B cell (primary cell): ENCODE results near the gene TRIM38. TPM values are rescaled to one million over a fixed set of nuclear protein-coding genes. Genes with fewer than 3 reads are reported as not detected.

ENCODE experiments used
- ATAC-seq: fragments of 200-7000 bp; cut with Tn5 transposase; one replicate; pipeline ENCODE4 v1.10.0; 2021; ENCODE audit warnings: low read depth, mild to moderate bottlenecking, moderate number of reproducible peaks, moderate library complexity
- CTCF ChIA-PET: fragments of 350-600 bp; sonication (Branson Sonifier 250); formaldehyde crosslinking; loops from one replicate; lab custom pipeline; 2021; ENCODE audit warnings: antibody characterized with exemption, inconsistent platforms; lab: Charles Lee
- POLR2A ChIA-PET: fragments of 350-600 bp; sonication (Branson Sonifier 250); formaldehyde crosslinking; loops from one replicate; lab custom pipeline; 2021; ENCODE audit warnings: antibody characterized with exemption; lab: Charles Lee
- DNase-seq: peaks from one replicate; pipeline ENCODE4 v3.0.0; 2013
- H2AFZ ChIP-seq: 2 replicates; pipeline ENCODE4 v1.6.1; 2012; ENCODE audit warnings: mild to moderate bottlenecking, low read depth, low read length; ENCODE audit not compliant: insufficient read depth, poor library complexity, severe bottlenecking
- H3K27ac ChIP-seq, 2 donors: 1 replicate in 1 of 2; 2 replicates in 1 of 2; pipeline ENCODE4 v1.5.1; 2012 to 2013; ENCODE audit warnings: low read length in 2 of 2, mild to moderate bottlenecking in 2 of 2, moderate library complexity in 1 of 2
- H3K27me3 ChIP-seq, 4 experiments: fragments of 200-600 bp in 1 of 4; sonication (generic) in 1 of 4; replicated peaks in 1 of 4; 1 replicate in 2 of 4; 2 replicates in 2 of 4; pipeline versions ENCODE4 v1.6.1 to v1.7.0; 2013 to 2016; ENCODE audit warnings: low read length in 3 of 4, mild to moderate bottlenecking in 2 of 4, mixed read lengths in 1 of 4, moderate library complexity in 1 of 4; ENCODE audit not compliant: insufficient read depth in 4 of 4, control insufficient read depth in 3 of 4; ENCODE audit errors: control extremely low read depth in 1 of 4
- H3K36me3 ChIP-seq, 2 experiments: replicated peaks in 1 of 2; 1 replicate in 1 of 2; 2 replicates in 1 of 2; pipeline versions ENCODE4 v1.6.1 to v1.7.1; 2013; ENCODE audit warnings: low read length in 1 of 2; ENCODE audit not compliant: insufficient read depth in 2 of 2, control insufficient read depth in 1 of 2; ENCODE audit errors: control extremely low read depth in 1 of 2, extremely low read depth in 1 of 2
- H3K4me1 ChIP-seq, 2 donors: fragments of 200-600 bp in 1 of 2; sonication (generic) in 1 of 2; 1 replicate in 1 of 2; 2 replicates in 1 of 2; pipeline versions ENCODE4 v1.5.1 to v1.6.1; 2013 to 2017; ENCODE audit warnings: low read length in 2 of 2; ENCODE audit not compliant: control insufficient read depth in 2 of 2, insufficient read depth in 2 of 2
- H3K4me2 ChIP-seq: replicated peaks from 2 replicates; pipeline ENCODE3; 2012; ENCODE audit warnings: mild to moderate bottlenecking, low read depth, low read length; ENCODE audit not compliant: poor library complexity, severe bottlenecking
- H3K4me3 ChIP-seq, 5 experiments: fragments of 200-600 bp in 1 of 5; sonication (generic) in 1 of 5; 1 replicate in 3 of 5; 2 replicates in 2 of 5; pipeline versions ENCODE4 v1.5.1 to v1.7.0; 2011 to 2016; ENCODE audit warnings: low read length in 4 of 5, mild to moderate bottlenecking in 4 of 5, low read depth in 2 of 5, control low read depth in 1 of 5, moderate library complexity in 1 of 5; ENCODE audit not compliant: insufficient read depth in 1 of 5; ENCODE audit errors: control extremely low read depth in 1 of 5, extremely low read depth in 1 of 5
- H3K79me2 ChIP-seq: fragments of 200-600 bp; sonication (generic); one replicate; pipeline ENCODE4 v1.6.0; 2016; ENCODE audit warnings: low read length; ENCODE audit not compliant: control insufficient read depth, insufficient read depth
- H3K9ac ChIP-seq: fragments of 200-600 bp; sonication (generic); 2 replicates; pipeline ENCODE4 v1.6.1; 2017; ENCODE audit warnings: mild to moderate bottlenecking, low read length, moderate library complexity
- H3K9me3 ChIP-seq, 3 donors: one replicate each; pipeline versions ENCODE4 v1.6.1 to v1.7.1; 2013; ENCODE audit warnings: low read length in 2 of 3; ENCODE audit not compliant: control insufficient read depth in 2 of 3, insufficient read depth in 1 of 3; ENCODE audit errors: control extremely low read depth in 1 of 3
- H4K20me1 ChIP-seq: 2 replicates; pipeline ENCODE4 v1.6.0; 2012; ENCODE audit warnings: mild to moderate bottlenecking, low read length; ENCODE audit not compliant: insufficient read depth, control insufficient read depth, poor library complexity, severe bottlenecking
- H3K27ac Mint-ChIP-seq: one replicate; pipeline ENCODE4 v1.8.0; 2021; ENCODE audit warnings: mixed read lengths
- H3K27me3 Mint-ChIP-seq: one replicate; pipeline ENCODE4 v1.8.0; 2021; ENCODE audit warnings: mixed read lengths
- H3K4me1 Mint-ChIP-seq: one replicate; pipeline ENCODE4 v1.8.0; 2021; ENCODE audit warnings: mixed read lengths
- H3K4me3 Mint-ChIP-seq: one replicate; pipeline ENCODE4 v1.8.0; 2021; ENCODE audit warnings: mixed read lengths
- H3K9me3 Mint-ChIP-seq: one replicate; pipeline ENCODE4 v1.8.0; 2022; ENCODE audit warnings: mixed read lengths; ENCODE audit not compliant: insufficient read depth
- CTCF ChIP-seq: fragments of 200-600 bp; IDR thresholded peaks from one replicate; pipeline ENCODE4 v1.8.0; 2022; ENCODE audit warnings: antibody characterized with exemption, mild to moderate bottlenecking
- EZH2 ChIP-seq: IDR thresholded peaks from 2 replicates; pipeline ENCODE4 v1.6.1; 2012; ENCODE audit warnings: borderline replicate concordance, low read depth, mild to moderate bottlenecking, moderate library complexity, low read length; ENCODE audit not compliant: insufficient read depth, poor library complexity, severe bottlenecking
- WGBS: methylation state at CpG from one replicate; pipeline ENCODE4 v1.1.5; 2013; ENCODE audit warnings: missing lambda C conversion rate; ENCODE audit not compliant: insufficient coverage; 5-methylcytosine and 5-hydroxymethylcytosine counted together
- intact Hi-C: fragments of 100-400 bp; cut with micrococcal nuclease; formaldehyde crosslinking; loops from one replicate; pipeline ENCODE4 v1.10.0; 2022
- polyA plus RNA-seq: library from polyadenylated mRNA; depleted of rRNA; stranded (reverse); fragments of >200 nt; gene quantifications from 2 replicates; pipeline ENCODE4 v1.2.3, GENCODE V29; 2012
- total RNA-seq, 2 donors: library from RNA; stranded (reverse); fragments of 120-200 nt in 1 of 2; gene quantifications; 1 replicate in 1 of 2; 2 replicates in 1 of 2; pipeline versions ENCODE4 v1.2.3 to v1.2.4, GENCODE V29; 2013 to 2022

Gene TRIM38
- total and polyA plus RNA-seq, 2 donors (not counting 1 experiment from before 2014, with no cell fraction given), result 29.3 to 57.2 TPM

DNA sequence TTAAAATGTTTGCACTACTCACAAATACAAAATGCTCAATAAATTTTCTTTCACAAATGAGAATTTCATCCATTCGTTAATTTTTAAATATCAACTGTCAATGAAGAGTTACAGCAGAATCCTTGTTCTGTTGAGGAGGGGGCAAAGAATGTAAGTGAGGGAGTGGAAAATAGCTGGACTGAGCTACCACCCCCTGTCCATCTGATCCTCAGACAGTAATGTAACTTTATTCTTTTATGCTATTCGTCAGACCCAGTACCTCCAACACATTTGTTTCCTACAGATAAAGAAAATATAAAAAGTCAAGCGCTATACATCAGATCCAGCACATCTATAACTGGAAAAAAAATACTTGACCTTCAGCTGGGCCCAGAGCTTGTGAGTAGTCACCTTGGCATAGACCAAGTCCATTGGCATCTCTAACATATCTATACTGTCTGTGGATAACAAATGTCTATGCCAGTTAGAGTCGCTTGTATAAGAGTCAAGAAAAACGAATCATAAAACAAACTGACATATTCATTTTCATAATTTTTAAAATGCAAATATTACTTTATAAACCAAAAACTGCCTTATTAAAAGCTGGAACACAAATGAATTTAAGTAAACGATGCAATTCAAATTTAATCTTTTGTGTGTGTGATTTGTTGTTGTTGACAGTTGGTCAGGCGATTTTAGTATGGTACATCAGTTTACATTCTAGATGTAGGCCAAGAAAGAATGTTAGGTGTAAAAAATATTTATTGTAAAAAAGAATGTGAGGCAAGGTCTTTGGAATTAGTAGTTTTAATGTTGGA lies 67.5 kb downstream of the TRIM38 start:
- no peaks in the 10 kb centered on the region for H3K27me3 ChIP-seq
- no CpG with 5 or more reads among the region's 7 CpGs for WGBS
- no peaks in the 10 kb centered on the region for H3K27me3 Mint-ChIP-seq
- H3K9ac ChIP-seq, result no peak overlapping the region
- CTCF ChIA-PET, result interaction anchor here (1.1 to 6.7 kb wide), 6 partner anchors 9 to 67 kb away, joined by 3 to 45 read pairs (median 5); a partner anchor contains a TSS
- no peak overlapping the region for H3K4me3 ChIP-seq
- peaks cover 0 to 10% (median under 1%) of the 10 kb centered on the region in 3 donors for H3K9me3 ChIP-seq
- peaks cover 35 to 50% of the 10 kb centered on the region in 2 donors for H3K4me1 ChIP-seq
- H3K4me1 Mint-ChIP-seq, result peaks cover 61% of the 10 kb centered on the region
- no peak overlapping the region for H3K4me3 Mint-ChIP-seq
- TF ChIP-seq EZH2 (no peak), CTCF (no peak)
- H3K36me3 ChIP-seq, result no peaks in the 10 kb centered on the region
- H3K9me3 Mint-ChIP-seq, result peaks cover 3% of the 10 kb centered on the region
- intact Hi-C loops, result loop anchor here (5.0 to 10.0 kb wide), 5 partner anchors 242 to 1862 kb away; partner anchors contain the start of gene ABT1
- H3K27ac Mint-ChIP-seq, result no peak overlapping the region
- H3K4me2 ChIP-seq, result no peak overlapping the region
- no peak for ATAC-seq
- DNase-seq, result no peak
- peaks cover 1% of the 10 kb centered on the region for H3K79me2 ChIP-seq
- H3K27ac ChIP-seq, result no peak overlapping the region
- POLR2A ChIA-PET, result interaction anchor here (3.5 to 6.1 kb wide), 6 partner anchors 8 to 169 kb away, joined by 20 to 77 read pairs (median 34); a partner anchor contains a TSS
- H4K20me1 ChIP-seq, result no peaks in the 10 kb centered on the region
- no peak overlapping the region for H2AFZ ChIP-seq

DNA sequence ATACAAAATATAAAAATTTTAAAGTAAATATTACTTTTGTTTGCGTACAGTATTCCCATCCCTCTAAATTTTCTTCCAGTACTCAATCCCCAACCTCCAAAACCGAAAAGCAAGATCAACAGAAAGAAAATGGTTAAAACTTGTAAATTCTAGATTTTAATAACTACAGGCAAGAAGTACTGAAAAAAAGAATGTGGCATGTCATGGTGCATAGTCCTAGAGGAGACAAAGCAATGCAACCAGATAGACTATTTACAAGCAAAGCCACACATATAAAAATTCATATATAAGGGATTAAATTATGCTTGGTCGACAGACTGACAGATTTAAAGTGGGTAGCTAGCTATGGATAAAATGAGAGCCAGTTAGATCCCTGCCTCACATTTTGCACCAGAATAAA lies 68.1 kb downstream of the TRIM38 start:
- no peaks in the 10 kb centered on the region for H3K27me3 Mint-ChIP-seq
- H3K4me2 ChIP-seq, result no peak overlapping the region
- intact Hi-C loops, result loop anchor here (5.0 kb wide), 2 partner anchors 242 to 1862 kb away; a partner anchor contains a TSS
- H3K79me2 ChIP-seq, result no peaks in the 10 kb centered on the region
- ChIA-PET POLR2A (interaction anchor here (0.7 to 6.1 kb wide), 7 partner anchors 9 to 185 kb away, joined by 3 to 111 read pairs (median 29); a partner anchor contains a TSS), CTCF (interaction anchor here (1.1 to 6.7 kb wide), 5 partner anchors 9 to 32 kb away, joined by 3 to 45 read pairs (median 5); a partner anchor contains a TSS)
- H3K4me3 Mint-ChIP-seq, result no peak overlapping the region
- ATAC-seq, result no peak
- peaks cover 56% of the 10 kb centered on the region for H3K4me1 Mint-ChIP-seq
- no peak overlapping the region for H3K27ac ChIP-seq
- H3K36me3 ChIP-seq, result no peaks in the 10 kb centered on the region
- no peak overlapping the region for H3K4me3 ChIP-seq
- H2AFZ ChIP-seq, result no peak overlapping the region
- peaks cover 31 to 44% of the 10 kb centered on the region in 2 donors for H3K4me1 ChIP-seq
- no peak overlapping the region for H3K9ac ChIP-seq
- no peaks in the 10 kb centered on the region for H4K20me1 ChIP-seq
- H3K9me3 ChIP-seq, result peaks cover 0 to 10% (median 2%) of the 10 kb centered on the region in 3 donors
- H3K27me3 ChIP-seq, result no peaks in the 10 kb centered on the region
- no peak for DNase-seq
- TF ChIP-seq EZH2, result no peak
- no peak for TF ChIP-seq CTCF
- no CpG with 5 or more reads among the region's 3 CpGs for WGBS
- H3K9me3 Mint-ChIP-seq, result peaks cover 3% of the 10 kb centered on the region
- H3K27ac Mint-ChIP-seq, result no peak overlapping the region
